ENCODE measurements around the gene KRTAP12-1. TPM values are rescaled to one million over a fixed set of nuclear protein-coding genes. Genes with fewer than 3 reads are reported as not detected.

The KRTAP12-1 gene
- total RNA-seq, 2 donors from 2014 or later = not detected

- Histone ChIP-seq H3K4me1 (no peaks in the 10 kb centered on the region), H3K27me3 (no peaks in the 10 kb centered on the region), H3K36me3 (replicated peaks in 1 of 2; ENCODE audit: insufficient read depth in 1 of 2, low read depth in 2 of 2) (no peaks in the 10 kb centered on the region), H3K9me3 (peaks cover 0 to 4% (median 0%) of the 10 kb centered on the region in 3 donors), H3K4me3 (no peak within 1 kb of the TSS), H3K27ac (no peak within 1 kb of the TSS)
- no peak for TF ChIP-seq CTCF (IDR thresholded peaks at IDR 0.05)
- DNase-seq (no peak), ATAC-seq (no peak)
- 36 to 41% methylated on average over 4 to 20 of the region's 21 CpGs for WGBS, 2 donors
- intact Hi-C loops (cut with DNase I) = no loop called here
Measured at GRCh38 chr21:44637018-44637850, 44.7 kb downstream of the KRTAP12-1 start, which contains the start of gene KRTAP10-10. KRTAP10-10 (plus strand) TSS chr21:44637356; CDS start chr21:44637418, 62 bp downstream.

- 55 to 56% methylated on average over 14 to 15 of the region's 15 CpGs for WGBS, 2 donors
- TF ChIP-seq POLR2A (IDR thresholded peaks at IDR 0.05) = no peak
- TF ChIP-seq CTCF (IDR thresholded peaks at IDR 0.05) = no peak
- DNase-seq (no peak), ATAC-seq (no peak)
- intact Hi-C loops (cut with DNase I) = no loop called here
- no peaks in the 10 kb centered on the region for H3K36me3 ChIP-seq (replicated peaks in 1 of 2; ENCODE audit: insufficient read depth in 1 of 2, low read depth in 2 of 2)
- H3K9me3 ChIP-seq = peaks cover 0 to 6% (median 0%) of the 10 kb centered on the region in 3 donors
- no peaks in the 10 kb centered on the region for H3K4me1 ChIP-seq
- no peak overlapping the region for H3K27ac ChIP-seq
- no peak overlapping the region for H3K4me3 ChIP-seq
- no peaks in the 10 kb centered on the region for H3K27me3 ChIP-seq
Measured at GRCh38 chr21:44636209-44637017, 45.5 kb downstream of the KRTAP12-1 start.

DNA sequence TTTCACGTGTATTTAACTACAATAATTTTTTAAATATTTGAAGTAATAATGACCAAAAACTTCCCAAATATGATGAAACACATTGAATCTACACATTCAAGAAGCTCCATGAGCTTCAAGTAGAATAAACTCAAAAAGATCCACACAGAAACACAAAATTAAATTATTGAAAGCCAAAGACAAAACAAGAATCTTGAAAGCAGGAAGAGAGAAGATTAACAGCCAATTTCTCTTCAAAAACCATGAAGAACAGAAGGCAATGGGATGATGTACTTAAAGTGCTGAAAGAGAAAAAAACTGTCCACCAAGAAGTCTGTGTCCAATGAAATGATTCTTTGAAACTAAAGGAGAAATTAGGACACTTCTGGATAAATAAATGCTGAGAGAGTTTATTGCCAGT is 49.9 kb downstream of the KRTAP12-1 start:
- no peaks in the 10 kb centered on the region for H3K4me1 ChIP-seq
- DNase-seq = no peak
- WGBS, 2 donors = 68 to 70% methylated on average over 1 of the region's 1 CpG
- H3K27me3 ChIP-seq = no peaks in the 10 kb centered on the region
- no peak for TF ChIP-seq CTCF (IDR thresholded peaks at IDR 0.05)
- no peak for TF ChIP-seq POLR2A (IDR thresholded peaks at IDR 0.05)
- peaks cover 0 to 6% (median 0%) of the 10 kb centered on the region in 3 donors for H3K9me3 ChIP-seq
- no peak for ATAC-seq
- H3K36me3 ChIP-seq (replicated peaks in 1 of 2; ENCODE audit: insufficient read depth in 1 of 2, low read depth in 2 of 2) = no peaks in the 10 kb centered on the region
- H3K27ac ChIP-seq = no peak overlapping the region
- H3K4me3 ChIP-seq = no peak overlapping the region
- intact Hi-C loops (cut with DNase I) = no loop called here

Small RNAs within 50 kb of the gene (small RNA-seq; reads per million reads assigned to genes)
- gene KRTAP12-6P = not detected

Other genes starting within 250 kb of the KRTAP12-1 start
- gene LRRC3, start 226.7 kb downstream of the KRTAP12-1 start, total RNA-seq = 1 to 10 TPM in 1 of 2 donors, under 1 TPM in 1; 0.33 to 1.0 TPM
- not detected for gene KRTAP10-1, start 142.0 kb downstream of the KRTAP12-1 start, total RNA-seq
- gene KRTAP10-2, start 130.7 kb downstream of the KRTAP12-1 start, total RNA-seq = not detected
- gene KRTAP10-3, start 123.4 kb downstream of the KRTAP12-1 start, total RNA-seq = not detected
- gene KRTAP10-4, start 108.4 kb downstream of the KRTAP12-1 start, total RNA-seq = not detected
- gene KRTAP10-5, start 101.6 kb downstream of the KRTAP12-1 start, total RNA-seq = not detected
- not detected for gene KRTAP10-6, start 89.7 kb downstream of the KRTAP12-1 start, total RNA-seq
- gene KRTAP10-7, start 81.6 kb downstream of the KRTAP12-1 start, total RNA-seq = not detected
- gene KRTAP10-8, start 70.1 kb downstream of the KRTAP12-1 start, total RNA-seq = not detected
- not detected for gene KRTAP10-9, start 55.1 kb downstream of the KRTAP12-1 start, total RNA-seq
- not detected for gene KRTAP10-10, start 44.8 kb downstream of the KRTAP12-1 start, total RNA-seq
- gene KRTAP10-11, start 35.7 kb downstream of the KRTAP12-1 start, total RNA-seq = not detected
- not detected for gene KRTAP12-4, start 27.5 kb downstream of the KRTAP12-1 start, total RNA-seq
- not detected for gene KRTAP12-3, start 24.2 kb downstream of the KRTAP12-1 start, total RNA-seq
- not detected for gene KRTAP12-2, start 15.2 kb downstream of the KRTAP12-1 start, total RNA-seq
- not detected for gene KRTAP10-12, start 15.0 kb upstream of the KRTAP12-1 start, total RNA-seq
- under 1 TPM in 1 of 2 donors, not detected in 1; 0.52 TPM for gene TSPEAR, start 29.4 kb upstream of the KRTAP12-1 start, total RNA-seq
- 10 to 100 TPM; 61.7 to 64.3 TPM for gene UBE2G2, start 119.7 kb upstream of the KRTAP12-1 start, total RNA-seq
- 10 to 100 TPM; 20.4 to 33.2 TPM for gene SUMO3, start 135.9 kb upstream of the KRTAP12-1 start, total RNA-seq
- gene PTTG1IP, start 191.5 kb upstream of the KRTAP12-1 start, total RNA-seq = 100 to 1,000 TPM in 1 of 2 donors, 10 to 100 TPM in 1; 71.5 to 106 TPM
- gene ITGB2, start 238.7 kb upstream of the KRTAP12-1 start, total RNA-seq = 10 to 100 TPM; 17.8 to 23.3 TPM

Measured in body of pancreas (tissue), 4 donors.